Thyroid gland (tissue), 4 donors: ENCODE data around the gene LRCH1.

Experiments used
- POLR2A ChIP-seq, 2 donors: fragments of 450-650 bp; IDR thresholded peaks; one replicate each; pipeline ENCODE4 v1.6.1; 2017; ENCODE audit warnings: antibody characterized with exemption in 2 of 2, mild to moderate bottlenecking in 2 of 2, moderate library complexity in 1 of 2
- TF ChIP-seq, protein P1 (sequence below), 6 experiments: fragments of 200-600 bp in 3 of 6; fragments of 450-650 bp in 3 of 6; sonication (generic) in 3 of 6; IDR thresholded peaks; one replicate each; pipeline ENCODE4 v1.5.1; 2016 to 2019; ENCODE audit warnings: antibody characterized with exemption in 6 of 6, mild to moderate bottlenecking in 2 of 6, inconsistent platforms in 1 of 6, moderate library complexity in 1 of 6

GRCh38 chr13:46516599-46517338, 36.2 kb upstream of the LRCH1 start:
- TF ChIP-seq, protein P1, sequence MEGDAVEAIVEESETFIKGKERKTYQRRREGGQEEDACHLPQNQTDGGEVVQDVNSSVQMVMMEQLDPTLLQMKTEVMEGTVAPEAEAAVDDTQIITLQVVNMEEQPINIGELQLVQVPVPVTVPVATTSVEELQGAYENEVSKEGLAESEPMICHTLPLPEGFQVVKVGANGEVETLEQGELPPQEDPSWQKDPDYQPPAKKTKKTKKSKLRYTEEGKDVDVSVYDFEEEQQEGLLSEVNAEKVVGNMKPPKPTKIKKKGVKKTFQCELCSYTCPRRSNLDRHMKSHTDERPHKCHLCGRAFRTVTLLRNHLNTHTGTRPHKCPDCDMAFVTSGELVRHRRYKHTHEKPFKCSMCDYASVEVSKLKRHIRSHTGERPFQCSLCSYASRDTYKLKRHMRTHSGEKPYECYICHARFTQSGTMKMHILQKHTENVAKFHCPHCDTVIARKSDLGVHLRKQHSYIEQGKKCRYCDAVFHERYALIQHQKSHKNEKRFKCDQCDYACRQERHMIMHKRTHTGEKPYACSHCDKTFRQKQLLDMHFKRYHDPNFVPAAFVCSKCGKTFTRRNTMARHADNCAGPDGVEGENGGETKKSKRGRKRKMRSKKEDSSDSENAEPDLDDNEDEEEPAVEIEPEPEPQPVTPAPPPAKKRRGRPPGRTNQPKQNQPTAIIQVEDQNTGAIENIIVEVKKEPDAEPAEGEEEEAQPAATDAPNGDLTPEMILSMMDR (IDR thresholded peaks at IDR 0.05) = no peak
- TF ChIP-seq POLR2A (IDR thresholded peaks at IDR 0.05) = no peak
